IMR-90 (cell line): ENCODE results near the gene CFAP73.

Source experiments
- CEBPB ChIP-seq: IDR thresholded peaks from 2 replicates; pipeline ENCODE4 v1.6.1; 2012; ENCODE audit warnings: low read depth, low read length, improper control_type of control experiment
- CTCF ChIP-seq: conservative IDR thresholded peaks from 2 replicates; pipeline ENCODE4 v1.5.1; 2012; ENCODE audit warnings: mild to moderate bottlenecking, low read depth, low read length, improper control_type of control experiment
- POLR2A ChIP-seq: IDR thresholded peaks from 2 replicates; pipeline ENCODE4 v1.6.1; 2012; ENCODE audit warnings: mild to moderate bottlenecking, low read depth, low read length
- RCOR1 ChIP-seq: IDR thresholded peaks from 2 replicates; pipeline ENCODE4 v1.6.1; 2012; ENCODE audit warnings: mild to moderate bottlenecking, low read length, improper control_type of control experiment; ENCODE audit not compliant: insufficient replicate concordance
- RFX5 ChIP-seq: IDR thresholded peaks from 2 replicates; pipeline ENCODE4 v1.8.0; 2012; ENCODE audit warnings: low read depth, mild to moderate bottlenecking, low read length, moderate library complexity

GRCh38 chr12:113194971-113195391 is 45.5 kb downstream of the CFAP73 start:
- no peak for TF ChIP-seq CTCF
- TF ChIP-seq POLR2A = no peak
- no peak for TF ChIP-seq RCOR1
- TF ChIP-seq CEBPB = no peak
- no peak for TF ChIP-seq RFX5
